HG03442 (cell line): ENCODE data around the gene DBET.
A peak's percentile ranks its signal among the peaks of the same experiment; 100 is the strongest.
"Not testable (repeated sequence)": the region's sequence is repeated elsewhere in the genome, so short reads cannot be mapped to it uniquely, and the experiment has no call there.

Experiments
- ATAC-seq: cut with Tn5 transposase; IDR thresholded peaks from one replicate; pipeline ENCODE4 v1.9.1; 2021; ENCODE audit warnings: mild to moderate bottlenecking, moderate library complexity; ENCODE audit not compliant: unreplicated experiment

DBET gene

DNA sequence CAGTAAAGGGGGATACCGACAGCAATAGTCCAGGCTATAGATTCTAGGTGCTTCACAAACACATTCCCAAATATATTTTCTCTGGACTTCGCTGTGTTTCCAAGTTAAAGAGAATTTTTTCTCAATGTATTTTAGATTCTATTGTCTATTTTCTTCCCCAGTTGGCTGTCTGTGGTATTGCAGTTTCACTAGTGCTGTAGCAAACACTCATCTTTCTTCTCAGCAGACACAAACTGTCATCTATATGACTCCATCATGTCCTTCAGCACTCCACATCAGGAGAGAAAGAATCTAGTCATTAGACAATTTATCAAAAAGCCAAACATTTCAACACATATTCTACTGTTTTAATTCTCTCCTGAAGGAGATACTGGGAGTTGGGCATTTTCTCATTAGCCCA is at the start of gene DBET:
Gene DBET (plus strand): TSS at position 161 of the 400 bp plus-strand sequence.
- not testable (repeated sequence) for ATAC-seq

DNA sequence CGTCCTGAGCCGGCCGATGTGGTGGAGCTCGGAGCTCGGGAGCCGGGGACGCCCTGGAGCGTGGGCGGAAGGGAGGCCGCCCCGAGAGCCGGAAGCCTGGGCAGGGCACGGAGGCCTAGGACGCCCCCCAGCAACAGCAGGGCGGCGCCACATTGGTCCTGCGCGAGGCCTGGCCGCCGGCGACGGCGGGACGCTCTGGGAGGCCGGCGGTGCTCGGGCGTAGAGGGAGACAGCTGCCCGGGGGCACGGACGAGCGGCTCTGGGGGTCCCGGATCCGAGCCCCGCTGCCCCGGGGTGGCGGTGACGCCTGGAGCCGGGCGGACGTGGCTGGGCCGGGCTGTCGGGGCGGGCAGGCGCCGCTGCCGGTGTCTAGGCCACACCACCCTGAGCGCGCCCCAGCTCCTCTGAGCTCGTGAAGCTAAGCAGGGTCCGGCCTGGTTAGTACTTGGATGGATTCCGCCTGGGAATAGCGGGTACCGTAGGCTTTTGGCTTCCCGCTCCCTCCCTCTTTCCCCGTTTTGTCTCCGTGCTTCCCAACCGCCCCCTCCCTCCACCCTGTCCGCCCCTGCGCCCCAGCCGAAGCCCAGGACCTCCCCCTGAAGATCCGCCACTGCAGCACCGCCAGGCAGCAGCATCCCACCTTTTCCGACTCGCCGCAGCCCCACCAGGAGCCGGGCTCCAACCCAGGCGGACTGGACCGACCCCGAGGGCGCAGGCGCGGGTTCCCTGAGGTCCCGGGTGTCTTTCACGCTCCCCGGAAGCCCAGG is 49.3 kb upstream of the DBET start:
- ATAC-seq: peak; percentile 79

GRCh38 chr4:190015538-190016368 is 48.5 kb upstream of the DBET start:
- ATAC-seq: no peak

DNA sequence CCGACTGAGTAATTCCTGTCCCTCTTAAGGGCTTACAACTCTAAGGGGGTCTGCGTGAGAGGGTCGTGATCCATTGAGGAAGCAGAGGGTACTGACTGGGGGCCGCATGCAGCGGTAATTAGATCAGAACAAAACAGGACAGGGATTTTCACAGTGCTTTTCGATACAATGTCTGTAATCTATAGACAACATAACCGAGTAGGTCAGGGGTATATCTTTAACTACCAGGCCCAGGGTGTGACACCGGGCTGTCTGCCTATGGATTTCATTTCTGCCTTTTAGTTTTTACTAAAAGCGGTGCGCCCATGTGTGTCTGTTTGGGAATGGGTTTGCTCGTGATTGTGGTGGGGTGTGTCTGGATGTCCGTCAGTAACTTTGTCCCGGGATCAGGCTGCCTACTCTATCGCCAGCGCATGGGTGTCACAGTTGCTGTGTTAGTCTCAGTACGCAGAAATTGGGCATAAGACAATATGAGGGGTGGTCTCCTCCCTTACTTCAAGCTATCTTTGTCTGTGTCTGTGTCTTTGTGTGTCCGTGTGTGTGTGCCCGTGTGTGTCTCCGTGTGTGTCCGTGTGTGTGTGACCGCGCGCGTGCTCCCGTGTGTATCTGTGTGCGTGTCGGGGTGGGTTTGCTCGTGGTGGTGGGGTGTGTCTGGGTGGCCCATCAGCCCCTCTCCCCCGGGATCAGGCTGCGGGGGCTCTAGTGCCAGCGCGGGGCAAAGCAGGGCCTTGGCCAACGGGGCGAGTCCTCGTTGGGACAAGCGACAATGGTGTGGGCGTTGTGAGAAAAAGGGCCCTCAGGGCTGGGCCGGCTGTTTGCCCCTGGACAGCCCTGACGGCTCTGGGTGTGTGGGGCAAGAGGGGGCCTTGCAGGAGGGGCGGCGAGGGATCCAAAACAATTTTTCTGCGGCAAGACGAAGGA is 47.7 kb upstream of the DBET start:
- ATAC-seq: no peak

DNA sequence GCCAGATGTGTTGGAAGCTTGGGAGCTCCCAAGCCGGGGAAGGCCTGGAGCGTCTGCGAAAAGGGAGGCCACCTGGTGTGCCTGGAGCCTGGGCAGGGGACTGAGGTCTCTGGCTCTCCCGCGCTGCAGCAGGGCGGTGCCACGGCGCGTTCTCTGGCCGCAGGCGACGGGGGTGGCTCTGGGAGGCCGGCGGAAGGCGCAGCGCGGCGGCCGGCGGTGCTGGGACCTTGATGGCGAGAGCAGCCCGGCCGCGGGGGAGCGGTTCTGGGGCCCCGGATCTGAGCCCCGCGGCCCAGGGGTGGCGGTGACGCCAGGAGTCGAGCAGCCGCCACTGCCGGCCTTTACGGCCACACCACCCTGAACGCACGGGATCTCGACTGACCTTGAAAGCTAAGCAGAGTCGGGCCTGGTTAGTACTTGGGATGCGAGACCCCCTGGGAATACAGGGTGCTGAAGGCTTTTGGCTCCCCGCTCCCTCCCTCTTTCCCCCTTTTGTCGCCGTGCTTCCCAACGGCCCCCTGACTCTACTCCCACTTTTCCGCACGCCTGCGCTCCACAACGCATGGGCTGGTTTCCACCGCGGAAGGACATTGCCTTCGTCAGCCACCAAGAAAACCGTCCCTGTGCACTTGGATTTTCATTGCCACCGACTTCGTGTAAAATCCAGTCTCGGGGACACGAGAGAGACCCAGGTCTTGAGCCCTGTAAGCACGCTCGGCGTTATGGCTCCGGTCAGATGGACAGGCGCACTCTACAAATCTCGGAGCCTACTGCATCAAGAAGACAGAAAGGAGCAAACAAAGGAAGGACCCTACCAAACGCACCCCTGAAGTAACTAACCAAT is 46.7 kb upstream of the DBET start:
- no peak for ATAC-seq

DNA sequence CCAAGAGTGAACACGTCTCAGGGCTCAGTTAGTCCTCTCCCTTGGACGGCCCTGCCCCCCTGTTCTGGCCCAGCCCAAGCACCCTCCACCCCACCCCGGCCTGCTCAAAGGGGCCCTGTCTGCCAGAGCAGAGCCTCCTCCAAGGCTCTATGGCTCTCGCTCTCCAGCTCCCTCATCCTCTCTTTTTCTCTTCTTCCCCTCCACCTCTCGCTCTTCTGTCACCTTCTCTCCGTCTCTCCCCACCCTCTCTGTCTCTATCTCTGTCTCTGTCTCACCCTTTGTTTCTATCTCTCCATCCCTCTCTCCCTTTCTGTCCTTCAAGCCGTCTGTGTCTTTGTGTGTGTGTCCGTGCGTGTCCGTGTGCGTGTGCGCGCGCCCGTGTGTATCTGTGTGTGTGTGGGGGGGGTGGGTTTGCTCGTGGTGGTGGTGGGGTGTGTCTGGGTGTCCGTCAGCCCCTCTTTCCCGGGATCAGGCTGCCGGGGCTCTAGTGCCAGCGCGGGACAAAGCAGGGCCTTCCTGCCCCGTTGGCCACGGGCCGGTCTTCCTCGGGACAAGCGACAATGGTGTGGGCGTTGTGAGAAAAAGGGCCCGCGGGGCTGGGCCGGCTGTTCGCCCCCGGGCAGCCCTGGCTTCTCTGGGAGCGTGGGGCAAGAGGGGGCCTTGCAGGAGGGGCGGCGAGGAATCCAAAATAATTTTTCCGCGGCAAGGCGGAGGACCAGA is 45.9 kb upstream of the DBET start:
- no peak for ATAC-seq

DNA sequence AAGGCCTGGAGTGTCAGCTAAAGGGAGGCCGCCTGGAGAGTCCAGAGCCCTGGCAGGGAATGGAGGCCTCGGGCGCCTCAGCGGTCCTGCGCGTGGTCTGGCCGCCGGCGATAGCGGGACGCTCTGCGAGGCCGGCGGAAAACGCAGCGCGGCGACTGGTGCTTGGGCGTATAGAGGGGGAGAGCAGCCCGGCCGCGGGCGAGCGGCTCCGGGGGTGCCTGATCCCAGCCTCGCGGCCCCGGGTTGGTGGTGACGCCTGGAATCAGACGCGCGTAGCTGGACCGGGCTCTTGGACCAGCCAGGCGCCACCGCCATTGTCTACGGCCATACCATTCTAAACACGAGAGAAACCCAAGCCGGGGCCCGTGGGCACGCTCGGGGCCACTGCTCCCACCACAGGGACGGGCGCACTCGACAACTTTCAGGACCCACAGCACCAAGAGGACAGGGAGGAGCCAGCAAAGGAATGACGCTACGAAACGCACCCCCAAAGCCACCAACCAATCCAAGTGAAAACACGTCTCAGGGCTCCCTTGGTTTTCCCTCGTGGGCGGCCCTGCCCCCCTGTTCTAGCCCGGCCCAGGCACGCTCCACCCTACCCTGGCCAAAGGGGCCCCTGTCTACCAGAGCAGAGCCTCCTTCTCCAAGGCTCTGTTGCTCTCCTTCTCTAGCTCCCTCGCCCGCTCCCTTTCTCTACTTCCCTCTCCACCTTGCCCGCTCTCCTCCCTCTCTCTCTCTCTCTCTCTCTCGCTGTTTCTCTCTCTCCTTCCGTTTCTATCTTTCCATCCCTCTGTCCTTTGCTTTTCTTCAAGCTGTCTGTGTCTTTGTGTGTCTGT is 45.1 kb upstream of the DBET start:
- ATAC-seq: no peak

DNA sequence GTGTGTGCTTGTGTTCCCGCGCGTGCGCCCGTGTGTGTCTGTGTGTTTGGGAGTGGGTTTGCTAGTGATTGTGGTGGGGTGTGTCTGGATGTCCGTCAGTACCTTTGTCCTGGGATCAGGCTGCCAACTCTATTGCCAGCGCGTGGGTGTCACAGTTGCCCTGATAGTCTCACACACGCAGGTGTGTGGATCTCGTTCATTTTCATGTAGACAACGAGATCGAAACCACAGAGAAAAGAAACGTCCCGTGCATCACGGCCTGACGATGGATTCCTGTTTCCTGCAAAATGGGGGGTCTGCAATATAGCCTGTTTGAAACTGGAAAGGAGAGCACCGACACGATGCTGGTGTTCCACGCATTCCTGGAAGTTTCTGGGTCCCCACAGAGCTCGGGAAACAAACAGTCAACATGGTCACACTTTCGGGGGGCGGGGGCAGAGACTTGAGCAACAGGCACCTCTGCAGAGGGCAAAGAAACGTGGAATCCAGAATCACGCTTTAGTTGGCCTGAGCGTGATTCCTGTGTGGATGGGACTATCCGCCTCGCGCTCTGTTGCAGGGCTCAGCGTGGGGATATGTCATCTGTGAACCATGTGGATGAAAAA is 44.3 kb upstream of the DBET start:
- ATAC-seq: not testable (repeated sequence)

GRCh38 chr4:190020790-190021717 is 43.2 kb upstream of the DBET start:
- no peak for ATAC-seq

DNA sequence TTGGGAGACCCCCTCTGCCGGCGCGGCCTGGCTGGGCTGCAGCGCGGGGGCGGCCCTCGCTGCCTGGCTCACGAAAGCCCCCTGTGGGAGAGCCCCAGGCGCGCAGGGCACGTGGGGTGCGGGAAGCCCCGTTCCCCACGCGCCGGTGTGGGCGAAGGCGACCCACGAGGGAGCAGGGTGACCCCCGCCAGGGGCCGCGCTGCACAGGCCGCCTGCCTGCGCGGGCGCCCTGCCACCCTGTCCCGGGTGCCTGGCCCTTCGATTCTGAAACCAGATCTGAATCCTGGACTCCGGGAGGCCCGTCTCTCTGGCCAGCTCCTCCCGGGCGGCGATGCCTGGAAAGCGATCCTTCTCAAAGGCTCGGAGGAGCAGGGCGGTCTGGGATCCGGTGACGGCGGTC is 42.3 kb upstream of the DBET start:
- ATAC-seq: not testable (repeated sequence)

GRCh38 chr4:190022614-190023281 is 41.6 kb upstream of the DBET start:
- not testable (repeated sequence) for ATAC-seq

DNA sequence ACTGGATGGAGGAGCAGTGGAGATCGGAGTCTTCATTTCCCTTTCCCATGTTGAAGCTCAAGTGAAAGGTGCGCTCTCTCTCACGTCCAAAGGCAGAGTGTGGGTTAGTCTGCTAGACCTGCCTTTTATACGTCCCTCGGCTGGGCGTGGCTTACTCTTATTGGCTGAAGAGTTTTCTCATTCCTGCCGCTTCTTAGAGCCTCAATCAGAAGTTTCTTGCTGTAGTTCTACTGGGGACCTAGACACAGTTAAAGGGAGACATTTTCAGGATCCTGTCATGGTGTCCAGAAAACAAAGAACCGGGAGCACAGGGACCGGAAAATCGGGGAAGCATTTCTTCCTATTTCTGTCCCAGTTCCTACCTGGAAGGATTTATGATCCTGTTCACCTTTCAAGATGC is 37.1 kb upstream of the DBET start, which contains the start of gene FRG2:
Gene FRG2 (minus strand): TSS at position 101 of the 400 bp plus-strand sequence. CDS start 52 bp downstream, at position 49.
- not testable (repeated sequence) for ATAC-seq

DNA sequence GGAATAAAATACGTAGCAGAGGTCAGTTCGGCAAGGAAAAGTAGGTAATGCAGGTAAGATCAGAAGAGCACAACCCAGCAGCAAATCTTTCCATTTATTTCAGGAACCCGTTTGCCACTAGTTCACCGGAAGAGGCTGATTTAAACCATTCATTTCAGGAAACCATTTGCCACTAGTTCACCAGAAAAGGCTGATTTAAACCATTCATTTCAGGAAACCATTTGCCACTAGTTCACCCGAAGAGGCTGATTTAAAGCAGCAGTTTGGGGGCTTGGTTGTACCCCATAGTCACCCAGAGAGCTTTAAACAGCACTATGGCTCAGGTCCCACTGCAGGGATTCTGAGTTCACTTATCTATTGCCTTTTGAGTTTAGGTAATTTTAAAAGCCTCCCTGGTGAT is 33.0 kb upstream of the DBET start:
- not testable (repeated sequence) for ATAC-seq

DNA sequence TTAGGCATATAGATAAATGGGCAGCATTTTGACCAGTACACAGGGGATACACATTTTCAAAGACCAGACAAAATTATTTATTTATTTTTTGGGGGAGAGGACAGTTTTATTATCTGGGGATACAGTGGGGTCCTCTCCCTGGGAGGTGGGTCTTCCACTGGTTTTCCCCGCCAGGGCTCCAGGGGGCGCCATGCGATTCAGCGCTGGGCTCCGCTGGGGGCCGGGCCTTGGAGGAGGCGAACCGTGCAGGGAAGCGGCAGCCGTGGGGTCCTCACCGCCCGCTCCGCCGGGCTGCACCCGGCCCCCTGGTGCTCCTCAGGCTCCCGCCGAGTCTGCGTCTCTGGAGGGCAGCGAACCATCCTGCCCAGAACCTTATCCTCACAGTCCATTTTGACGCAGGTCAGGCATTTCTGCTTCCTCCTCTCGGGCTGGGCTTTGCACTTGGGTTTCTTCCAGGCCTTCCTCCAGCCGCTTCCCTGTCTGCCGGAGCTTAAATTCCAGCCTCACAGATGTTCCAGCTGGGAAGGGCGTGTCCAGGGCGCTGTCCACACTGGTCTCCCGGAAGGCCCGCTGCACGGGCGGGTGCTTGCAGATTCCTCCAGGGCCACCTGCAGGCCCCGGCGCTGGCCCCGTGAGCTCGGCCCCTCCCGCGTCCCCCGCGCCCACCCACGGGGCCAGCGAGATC is 26.5 kb upstream of the DBET start:
- ATAC-seq: not testable (repeated sequence)

GRCh38 chr4:190040873-190041272 is 23.4 kb upstream of the DBET start:
- not testable (repeated sequence) for ATAC-seq

DNA sequence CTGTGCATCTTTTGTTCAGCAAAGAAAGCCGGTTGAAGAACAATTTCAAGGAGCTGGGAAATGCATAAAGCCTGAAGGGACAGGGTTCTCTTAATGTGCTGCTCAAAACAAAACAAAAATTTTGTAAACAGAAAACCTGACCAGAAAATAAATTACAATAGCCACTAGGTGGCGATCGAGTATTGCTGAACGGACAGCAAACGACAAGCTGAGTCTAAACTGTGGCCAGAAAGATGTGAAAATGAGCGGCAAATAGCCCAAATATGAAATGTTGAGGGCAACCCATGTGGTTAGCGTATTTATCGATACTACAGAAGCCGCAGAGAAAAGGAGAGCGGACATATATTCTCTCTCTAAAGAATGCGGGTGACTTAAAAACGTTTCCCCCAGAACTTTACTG is 16.7 kb upstream of the DBET start:
- ATAC-seq: peak; percentile 42
